UCSD-AML1 (cell line): ENCODE measurements around the gene SEC22A.
"Not testable (repeated sequence)": the region's sequence is repeated elsewhere in the genome, so short reads cannot be mapped to it uniquely, and the experiment has no call there.

Source experiments
- DNase-seq: peaks from one replicate; lab custom pipeline; 2025; ENCODE audit not compliant: unreplicated experiment; lab: John Stamatoyannopoulos, UW

Gene SEC22A

DNA sequence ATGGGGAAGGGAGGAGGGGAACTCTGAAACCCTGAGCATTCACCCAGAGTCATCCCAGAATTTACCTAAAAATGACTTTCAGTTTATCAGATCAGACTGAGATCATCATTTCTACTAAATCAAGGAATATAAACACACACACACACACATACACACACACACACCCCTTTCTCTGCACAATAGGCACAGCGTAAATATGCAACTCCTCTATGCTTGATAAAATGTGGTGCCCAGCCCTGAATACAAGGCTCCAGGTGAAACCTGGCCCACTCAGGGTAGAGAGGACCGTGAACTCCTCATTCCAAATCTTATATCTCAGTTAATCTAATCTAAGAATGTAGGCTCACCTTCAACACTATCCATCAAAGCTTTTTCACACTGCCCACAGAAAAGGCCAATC, 31.8 kb upstream of the SEC22A start:
- no peak for DNase-seq

DNA sequence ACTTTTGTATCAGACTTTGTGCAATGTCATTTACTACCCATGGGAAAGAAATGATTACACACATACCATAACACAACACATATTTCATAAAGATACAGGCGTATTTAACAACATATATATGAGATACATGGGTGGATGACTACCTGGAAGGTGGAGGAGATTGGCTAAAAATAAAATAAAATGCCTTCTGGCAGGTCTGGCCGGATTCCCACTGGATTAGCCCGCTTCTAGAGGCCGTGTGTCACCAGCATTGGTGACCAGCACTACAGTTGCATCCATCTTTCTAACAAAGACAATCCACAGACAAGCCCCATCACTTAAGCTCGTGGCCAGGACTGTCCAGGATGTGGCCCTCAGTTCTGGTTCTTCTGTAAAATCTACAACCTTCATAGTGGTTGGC, 21.0 kb upstream of the SEC22A start:
- DNase-seq = no peak

DNA sequence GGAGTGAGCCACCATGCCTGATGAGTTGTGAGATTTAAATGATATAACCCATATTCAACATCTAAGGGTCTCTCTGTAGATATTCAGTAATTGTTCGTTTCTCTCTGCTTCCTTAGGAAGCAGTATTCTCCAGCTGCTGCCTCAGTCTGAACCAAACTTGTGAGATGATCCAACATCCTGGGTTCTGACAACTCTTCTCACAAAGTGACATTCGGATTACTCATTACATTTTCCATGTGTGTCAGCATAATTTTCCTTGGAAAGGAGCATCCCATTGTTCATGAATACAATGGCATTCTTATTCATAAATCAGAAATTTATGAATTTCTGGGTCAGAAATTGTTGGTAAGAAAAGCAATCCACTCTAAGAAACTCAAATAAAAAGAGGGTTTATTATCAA, 15.0 kb upstream of the SEC22A start:
- no peak for DNase-seq

DNA sequence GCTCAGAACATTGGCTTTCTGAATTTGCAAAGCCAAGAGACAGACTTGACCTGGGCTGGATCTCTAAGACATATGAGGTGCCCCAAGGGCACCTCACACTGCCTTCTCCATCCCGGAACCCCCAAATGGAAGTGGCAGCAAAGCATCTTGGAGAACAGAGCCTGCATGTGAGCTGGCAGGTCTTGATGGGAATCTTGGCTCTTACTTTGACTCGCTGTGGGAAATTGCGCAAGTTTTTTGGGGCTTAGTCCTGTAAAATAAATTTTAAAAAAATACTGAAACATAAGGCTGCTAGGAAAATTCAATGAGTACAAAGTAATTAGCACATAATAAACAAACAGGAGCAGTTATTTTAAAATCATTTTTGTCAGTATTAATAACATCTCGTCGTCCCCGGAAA, 13.7 kb upstream of the SEC22A start:
- no peak for DNase-seq

DNA sequence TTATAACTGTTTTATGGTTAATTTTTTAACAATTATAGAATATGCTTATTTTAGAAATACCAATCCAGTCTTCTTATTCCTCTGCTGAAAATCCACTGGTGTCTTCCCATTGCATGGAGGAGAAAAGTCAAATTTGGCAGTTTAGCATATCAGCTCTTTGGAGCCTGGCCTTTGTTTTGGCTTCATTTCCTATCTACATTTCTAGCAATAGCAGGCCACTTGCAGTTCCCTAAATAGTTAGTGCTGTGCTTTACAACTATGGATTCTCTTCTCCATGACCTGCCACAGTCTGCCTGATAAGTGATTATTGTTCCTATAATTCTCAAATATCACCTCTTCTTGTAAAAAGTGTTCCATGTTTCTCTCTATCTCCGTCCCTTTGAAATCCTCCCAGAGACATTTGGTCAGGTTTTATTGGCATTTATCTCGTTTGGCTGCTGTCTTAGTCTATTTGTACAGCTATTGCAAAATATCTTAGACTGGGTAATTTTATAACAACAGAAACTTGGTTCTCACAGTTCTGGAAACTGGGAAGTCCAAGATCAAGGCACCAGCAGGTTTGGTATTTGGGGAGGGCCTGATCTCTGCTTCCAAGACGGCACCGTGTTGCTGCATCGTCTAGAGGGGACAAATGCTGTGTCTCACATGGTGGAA, 8.2 kb upstream of the SEC22A start:
- no peak for DNase-seq

DNA sequence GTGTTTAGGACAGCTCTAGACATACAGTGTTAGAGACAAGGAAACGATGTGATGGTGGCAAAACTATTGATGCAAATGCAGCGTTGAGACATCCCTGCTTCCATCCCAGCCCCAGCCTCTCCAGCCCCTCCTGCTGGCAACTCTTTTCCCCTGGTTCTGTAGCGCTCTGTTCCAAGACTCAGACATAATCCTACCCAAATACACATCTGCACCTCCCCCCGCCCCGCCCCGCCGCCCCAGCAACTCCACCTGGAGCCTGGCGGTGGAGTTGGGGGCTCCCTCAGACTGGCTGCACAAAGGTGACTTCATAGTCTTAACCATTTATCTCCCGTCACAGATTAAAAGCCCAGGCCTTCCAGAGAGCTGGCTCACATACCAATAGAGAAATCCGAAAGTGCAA, 7.2 kb upstream of the SEC22A start:
- no peak for DNase-seq

DNA sequence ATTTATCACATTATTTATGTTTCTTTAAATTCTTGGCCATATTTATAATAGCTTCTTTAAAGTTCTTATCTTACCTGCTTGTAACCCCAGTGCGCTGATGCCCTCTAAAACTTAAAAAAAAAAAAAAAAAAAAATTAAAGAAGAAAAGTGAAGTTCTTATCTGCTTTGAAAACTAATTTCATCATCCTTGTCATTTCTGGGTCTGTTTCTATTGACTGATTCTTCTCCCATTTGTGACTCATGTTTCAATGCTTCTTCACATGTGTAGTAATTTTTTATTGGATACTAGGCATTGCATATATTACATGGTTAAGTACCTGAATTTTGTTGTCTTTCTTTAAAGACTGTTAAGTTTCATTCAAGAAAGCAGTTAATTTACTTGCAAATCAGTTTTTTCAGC, 3.4 kb upstream of the SEC22A start:
- no peak for DNase-seq

DNA sequence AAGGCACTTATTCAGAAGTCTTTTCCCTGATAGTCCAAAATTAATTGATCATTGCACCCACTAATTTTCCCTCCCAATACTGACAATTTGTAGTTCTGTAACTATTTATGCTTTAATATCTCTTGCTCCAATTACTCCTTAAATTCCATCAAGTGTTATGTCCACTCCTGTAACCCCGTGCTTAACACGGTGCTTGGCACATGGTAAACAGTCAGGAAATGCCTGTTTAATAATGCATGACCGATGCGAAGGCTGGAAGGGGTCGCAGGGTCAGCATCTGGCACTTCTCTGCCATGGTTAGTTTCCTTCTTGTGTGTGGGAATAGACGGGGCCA, 553 bp upstream of the SEC22A start:
- DNase-seq = no peak

DNA sequence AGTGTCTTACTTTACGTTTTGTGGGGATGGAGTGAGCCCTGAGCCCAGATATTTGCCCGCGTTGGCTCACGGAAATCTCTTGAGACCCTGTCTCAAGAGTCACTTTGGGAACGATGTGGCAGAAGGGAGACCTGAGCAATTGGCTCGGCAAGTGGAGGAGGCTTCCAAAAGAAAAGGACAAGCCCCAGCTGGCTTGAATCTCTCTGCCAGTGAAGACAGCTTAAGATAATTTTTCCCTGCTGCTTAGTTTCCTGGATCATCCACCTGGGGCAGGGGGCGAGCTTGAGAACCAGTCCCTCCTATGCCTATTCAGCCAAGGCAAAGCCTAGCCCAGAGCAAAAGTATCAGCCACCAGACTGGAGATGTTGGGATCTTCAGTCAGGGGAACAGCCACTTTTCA, 708 bp downstream of the SEC22A start:
- no peak for DNase-seq

DNA sequence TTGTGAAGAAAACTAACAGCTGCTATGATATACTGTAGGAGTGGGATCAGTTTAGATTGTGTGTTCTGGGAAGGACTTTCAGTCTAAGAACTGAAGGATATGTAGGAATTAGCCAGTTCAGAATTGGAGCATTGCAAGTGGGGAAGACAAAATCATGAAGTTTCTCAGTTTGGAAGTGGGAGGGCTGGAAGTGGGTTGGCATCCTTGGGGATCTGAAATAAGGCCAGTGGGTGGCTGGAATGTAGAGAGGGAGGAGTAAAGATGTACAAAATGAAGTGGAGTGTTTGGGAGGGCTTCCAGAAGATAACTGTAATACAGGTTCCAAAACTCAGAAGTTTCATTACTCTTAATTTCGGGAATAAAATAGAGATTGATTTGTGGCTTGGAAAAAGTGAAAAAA, 17.2 kb downstream of the SEC22A start:
- DNase-seq = no peak

DNA sequence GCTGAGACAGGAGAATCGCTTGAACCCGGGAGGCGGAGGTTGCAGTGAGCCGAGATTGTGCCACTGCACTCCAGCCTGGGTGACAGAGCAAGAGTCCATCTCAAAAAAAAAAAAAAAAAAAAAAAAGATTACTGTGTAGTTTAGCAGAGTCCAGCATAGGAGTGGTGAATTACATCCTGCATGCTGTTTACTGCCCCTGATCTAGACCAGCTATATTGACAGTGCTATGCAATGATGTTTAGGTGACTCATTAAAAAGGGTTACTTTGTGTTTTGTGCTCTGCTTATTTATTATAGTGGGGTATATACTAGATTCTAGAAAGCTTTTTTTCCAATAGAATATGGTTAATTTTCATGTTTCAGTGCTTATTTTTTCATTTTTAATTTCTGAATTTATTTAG, 19.6 kb downstream of the SEC22A start:
- DNase-seq = not testable (repeated sequence)

DNA sequence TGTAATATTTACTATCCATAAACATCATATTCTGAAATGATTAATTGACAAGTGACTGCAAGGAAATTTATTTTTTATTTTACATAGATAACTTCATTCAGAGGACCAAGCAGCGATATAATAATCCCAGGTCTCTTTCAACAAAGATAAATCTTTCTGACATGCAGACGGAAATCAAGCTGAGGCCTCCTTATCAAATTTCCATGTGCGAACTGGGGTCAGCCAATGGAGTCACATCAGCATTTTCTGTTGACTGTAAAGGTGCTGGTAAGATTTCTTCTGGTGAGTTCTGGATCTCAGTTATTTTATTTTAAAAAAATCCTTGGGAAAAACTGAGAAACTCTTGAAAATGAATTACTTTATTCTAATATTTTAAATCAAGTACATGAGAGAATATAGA, 23.3 kb downstream of the SEC22A start:
- DNase-seq = no peak

DNA sequence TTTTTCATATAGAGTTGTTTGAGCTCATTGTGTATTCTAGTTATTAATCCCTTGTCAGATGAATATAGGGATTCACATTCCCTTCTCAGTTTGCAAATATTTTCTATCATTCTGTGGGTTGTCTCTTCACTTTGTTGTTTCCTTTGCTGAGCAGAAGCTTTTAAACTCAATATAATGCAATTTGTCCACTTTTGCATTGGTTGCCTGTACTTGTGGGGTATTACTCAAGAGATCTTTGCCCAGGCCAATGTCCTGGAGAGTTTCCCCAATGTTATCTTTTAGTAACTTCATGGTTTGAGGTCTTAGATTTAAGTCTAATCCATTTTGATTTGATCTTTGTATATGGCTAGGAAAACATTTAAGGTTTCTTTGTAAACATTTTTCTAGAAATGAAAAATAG, 24.8 kb downstream of the SEC22A start:
- DNase-seq = no peak

DNA sequence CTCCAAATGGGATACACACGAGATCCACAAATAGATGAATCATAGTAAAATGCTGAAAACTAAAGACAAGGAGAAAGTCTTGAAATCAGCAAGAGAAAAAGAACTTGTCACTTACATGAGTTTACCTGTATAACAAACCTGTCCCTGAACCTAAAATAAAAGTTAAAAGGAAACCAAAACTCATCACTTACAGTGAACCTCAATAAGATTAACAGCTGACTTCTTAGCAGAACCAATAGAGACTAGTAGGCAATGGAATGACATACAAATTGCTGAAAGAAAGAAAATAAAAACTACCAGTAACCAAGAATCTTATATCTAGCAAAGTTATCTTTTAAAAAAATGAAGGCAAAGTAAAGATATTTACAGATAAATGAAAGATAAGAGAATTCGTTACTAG, 27.4 kb downstream of the SEC22A start:
- DNase-seq = no peak

DNA sequence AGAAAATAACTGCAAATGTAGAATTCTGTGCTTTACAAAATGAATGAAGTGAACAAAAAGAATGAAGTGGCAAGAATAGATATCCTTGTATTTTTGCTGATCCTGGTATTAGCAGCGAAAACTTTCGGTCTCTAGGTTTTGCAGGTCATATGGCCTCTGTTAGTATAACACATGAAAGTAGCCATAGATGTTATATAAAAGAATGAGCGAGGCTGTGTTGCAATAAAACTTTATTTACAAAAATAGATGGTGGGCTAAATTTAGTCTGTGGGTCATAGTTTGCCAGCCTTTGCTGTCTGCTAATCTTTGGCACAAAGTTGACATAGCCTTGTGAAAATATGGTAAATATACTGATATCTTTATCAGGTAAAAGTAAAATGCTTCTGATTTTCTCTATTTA, 35.2 kb downstream of the SEC22A start:
- DNase-seq = no peak

DNA sequence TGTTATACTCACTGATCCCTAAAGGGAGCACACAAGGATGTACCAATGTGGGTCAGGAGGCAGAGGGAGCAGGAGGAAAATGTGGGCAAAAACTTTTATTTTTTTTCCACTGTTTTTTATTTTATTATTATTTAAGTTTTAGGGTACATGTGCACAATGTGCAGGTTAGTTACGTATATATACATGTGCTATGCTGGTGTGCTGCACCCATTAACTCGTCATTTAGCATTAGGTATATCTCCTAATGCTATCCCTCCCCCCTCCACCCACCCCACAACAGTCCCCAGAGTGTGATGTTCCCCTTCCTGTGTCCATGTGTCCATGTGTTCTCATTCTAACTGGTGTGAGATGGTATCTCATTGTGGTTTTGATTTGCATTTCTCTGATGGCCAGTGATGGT, 37.4 kb downstream of the SEC22A start:
- DNase-seq = not testable (repeated sequence)

DNA sequence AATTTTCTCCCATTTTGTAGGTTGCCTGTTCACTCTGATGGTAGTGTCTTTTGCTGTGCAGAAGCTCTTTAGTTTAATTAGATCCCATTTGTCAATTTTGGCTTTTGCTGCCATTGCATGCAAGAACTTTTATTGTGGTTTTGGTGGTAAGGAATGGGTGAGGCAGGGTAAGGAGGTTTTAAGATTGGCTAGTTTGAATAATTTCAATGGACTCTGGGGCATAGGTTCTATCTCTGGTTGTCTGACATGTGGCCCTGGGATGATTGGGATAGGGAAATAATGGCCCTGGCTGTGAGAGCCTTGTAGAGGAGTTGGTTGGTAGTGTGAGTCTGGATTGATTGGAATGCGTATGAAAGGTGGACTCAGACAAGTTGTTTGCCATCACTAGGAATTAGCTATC, 38.0 kb downstream of the SEC22A start:
- no peak for DNase-seq

DNA sequence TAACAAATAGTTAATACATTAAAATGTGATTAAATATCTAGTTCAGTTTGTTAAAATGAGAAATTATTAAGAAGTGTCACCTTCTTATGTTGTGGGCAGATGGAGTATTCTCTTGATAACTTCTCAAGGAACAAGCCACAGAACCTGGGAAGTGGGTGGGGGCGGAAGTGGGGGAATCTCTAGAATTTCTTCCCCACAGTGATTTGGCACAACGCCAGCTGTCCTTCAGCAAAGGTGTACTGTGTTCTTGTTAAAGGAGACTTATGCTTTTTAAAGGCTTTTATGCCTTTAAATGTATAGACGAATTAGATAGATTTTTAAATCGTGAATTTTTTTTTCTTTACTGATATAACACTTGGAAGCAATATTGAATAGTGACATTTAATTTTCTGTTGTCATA, 42.4 kb downstream of the SEC22A start:
- no peak for DNase-seq

DNA sequence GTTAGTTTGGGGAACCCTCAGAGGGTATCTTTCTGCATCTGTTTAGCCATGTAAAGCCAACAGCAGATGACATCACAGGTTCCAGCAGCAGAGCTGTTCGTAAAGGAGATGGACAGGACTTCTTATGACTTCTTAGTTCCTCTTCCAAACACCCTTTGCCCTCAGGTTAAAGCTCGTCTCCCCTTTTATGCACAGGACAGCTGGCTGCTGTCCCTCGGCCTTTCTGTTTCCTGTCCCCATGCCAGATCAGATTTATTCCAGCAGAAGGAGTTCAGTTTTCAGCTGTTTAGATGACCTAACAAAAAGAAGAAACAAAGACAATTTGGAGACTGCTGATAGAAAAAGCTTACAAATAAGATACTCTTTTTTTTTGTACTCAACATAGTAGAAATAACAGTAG, 45.1 kb downstream of the SEC22A start:
- DNase-seq = no peak

DNA sequence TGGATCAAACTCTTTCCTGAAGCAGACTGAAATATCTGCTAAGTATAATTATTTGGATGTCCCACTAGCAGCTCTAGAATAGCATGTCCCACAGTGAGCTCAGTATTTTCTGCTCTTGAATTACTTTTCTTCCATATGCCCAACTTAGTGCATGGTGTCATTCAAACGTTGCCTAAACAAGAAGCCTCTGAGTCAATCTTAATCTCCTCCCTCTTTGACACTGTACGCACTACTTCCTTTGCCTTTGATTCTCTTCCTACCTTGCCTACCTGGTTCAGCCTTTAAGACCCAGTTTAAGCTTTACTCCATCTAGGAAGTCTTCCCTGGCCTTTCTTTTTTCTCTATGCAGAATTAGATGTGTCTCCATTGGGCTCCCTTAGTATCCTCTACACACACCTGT, 54.5 kb downstream of the SEC22A start:
- DNase-seq = no peak

DNA sequence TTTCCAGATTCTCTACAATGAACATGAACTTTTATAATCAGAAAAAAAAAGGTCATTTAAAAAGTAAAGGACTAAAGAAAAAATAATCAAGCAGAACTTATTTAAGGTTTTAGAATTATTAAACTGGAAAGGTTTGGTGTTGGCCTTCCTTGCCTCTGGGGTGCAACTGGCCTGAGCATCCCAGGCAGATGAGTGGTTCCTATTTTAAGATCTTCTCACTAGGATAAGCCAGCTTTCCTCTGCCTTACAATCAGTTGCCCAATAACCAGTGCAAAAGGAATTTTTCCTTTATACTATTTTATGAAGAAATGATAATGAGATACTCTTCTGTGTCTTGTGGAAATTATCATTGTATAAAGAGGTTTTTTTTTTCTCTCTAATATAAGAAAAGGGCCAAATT, 56.6 kb downstream of the SEC22A start:
- DNase-seq = no peak

DNA sequence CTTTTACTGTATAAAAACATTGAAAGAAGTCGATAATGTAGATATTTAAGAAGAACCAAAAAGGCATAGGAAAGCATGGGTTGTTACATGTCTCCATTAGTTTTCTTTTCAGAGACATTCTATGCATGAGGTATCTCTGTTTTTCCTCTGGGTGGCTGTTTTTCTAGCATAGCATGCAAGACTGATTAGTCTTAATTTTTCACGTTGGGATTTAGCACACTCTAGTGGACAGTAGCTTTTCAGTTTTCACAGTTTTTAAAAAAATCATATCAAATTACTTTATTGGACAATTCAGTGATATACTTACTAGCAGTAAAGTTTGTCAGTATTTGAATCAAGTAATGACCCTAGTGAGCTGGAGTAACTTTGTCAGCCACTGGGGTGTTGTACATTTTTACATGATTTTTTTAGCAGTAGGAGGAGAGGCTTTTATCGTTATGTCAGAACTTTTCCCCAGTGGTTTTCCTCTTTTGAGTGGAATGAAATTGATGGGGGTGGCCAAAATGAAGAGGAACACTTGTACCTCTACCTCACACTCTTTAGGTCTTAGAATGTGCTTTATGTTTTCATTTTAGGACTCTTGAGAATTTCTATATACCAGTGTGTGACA, 57.2 kb downstream of the SEC22A start:
- DNase-seq = no peak

DNA sequence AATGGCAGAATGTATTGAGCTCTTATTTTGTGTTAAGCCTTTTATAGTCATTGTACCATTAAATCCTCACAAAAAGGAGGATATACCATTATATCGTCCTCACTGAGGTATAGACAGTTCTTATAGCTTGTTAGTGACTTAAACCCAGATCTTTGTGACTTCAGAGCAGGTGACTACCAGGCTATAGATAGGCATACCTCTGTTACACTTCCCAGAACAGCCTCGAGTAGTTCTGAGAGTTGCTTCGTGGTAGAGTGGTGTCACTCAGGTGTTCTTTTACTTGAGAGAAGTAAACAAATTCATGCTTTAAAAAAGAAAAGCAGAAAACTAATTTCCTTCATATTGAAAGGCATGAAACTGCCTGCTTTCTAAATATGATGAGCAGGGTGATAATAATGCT, 59.9 kb downstream of the SEC22A start:
- no peak for DNase-seq
